KMS-11 (cell line): ENCODE results near the gene MPIG6B.

Source experiments
- H2AFZ ChIP-seq: fragments of 200-600 bp; sonication (generic); 2 replicates; pipeline ENCODE4 v1.6.1; 2016; ENCODE audit warnings: antibody characterized with exemption, mixed run types, low read depth
- H3K27ac ChIP-seq: fragments of 200-600 bp; sonication (generic); 2 replicates; pipeline ENCODE4 v1.6.1; 2016; ENCODE audit warnings: mild to moderate bottlenecking, mixed run types
- H3K27me3 ChIP-seq: fragments of 200-600 bp; sonication (generic); 2 replicates; pipeline ENCODE4 v1.6.1; 2017; ENCODE audit warnings: mild to moderate bottlenecking, low read depth, mixed run types, moderate library complexity; ENCODE audit not compliant: insufficient read depth
- H3K36me3 ChIP-seq: fragments of 200-600 bp; sonication (generic); 2 replicates; pipeline ENCODE4 v1.6.1; 2017; ENCODE audit warnings: mild to moderate bottlenecking, mixed run types; ENCODE audit not compliant: insufficient read depth
- H3K4me1 ChIP-seq: fragments of 200-600 bp; sonication (generic); 2 replicates; pipeline ENCODE4 v1.6.1; 2016; ENCODE audit warnings: mild to moderate bottlenecking, low read depth, mixed run types; ENCODE audit not compliant: poor library complexity, severe bottlenecking
- H3K4me2 ChIP-seq: fragments of 200-600 bp; sonication (generic); 2 replicates; pipeline ENCODE4 v1.7.0; 2016; ENCODE audit warnings: mild to moderate bottlenecking, mixed run types
- H3K4me3 ChIP-seq: fragments of 200-600 bp; sonication (generic); IDR thresholded peaks from 2 replicates; pipeline ENCODE4 v1.6.1; 2017; ENCODE audit warnings: low read depth, low read length, mixed read lengths; ENCODE audit not compliant: insufficient read depth
- H3K79me2 ChIP-seq: fragments of 200-600 bp; sonication (generic); 2 replicates; pipeline ENCODE4 v1.6.1; 2016; ENCODE audit warnings: low read depth, mixed run types; ENCODE audit not compliant: insufficient read depth
- H3K9ac ChIP-seq: fragments of 200-600 bp; sonication (generic); 2 replicates; pipeline ENCODE4 v1.6.1; 2016; ENCODE audit warnings: mild to moderate bottlenecking, mixed run types
- H4K20me1 ChIP-seq: fragments of 200-600 bp; sonication (generic); 2 replicates; pipeline ENCODE4 v1.6.1; 2016; ENCODE audit warnings: mild to moderate bottlenecking, mixed run types; ENCODE audit not compliant: insufficient read depth
- TF ChIP-seq, protein P1 (sequence below): fragments of 200-600 bp; sonication (generic); conservative IDR thresholded peaks from 2 replicates; pipeline ENCODE4 v1.6.1; 2017; ENCODE audit warnings: low read depth, mild to moderate bottlenecking, antibody characterized with exemption, low read length, moderate library complexity, mixed read lengths

MPIG6B gene

DNA sequence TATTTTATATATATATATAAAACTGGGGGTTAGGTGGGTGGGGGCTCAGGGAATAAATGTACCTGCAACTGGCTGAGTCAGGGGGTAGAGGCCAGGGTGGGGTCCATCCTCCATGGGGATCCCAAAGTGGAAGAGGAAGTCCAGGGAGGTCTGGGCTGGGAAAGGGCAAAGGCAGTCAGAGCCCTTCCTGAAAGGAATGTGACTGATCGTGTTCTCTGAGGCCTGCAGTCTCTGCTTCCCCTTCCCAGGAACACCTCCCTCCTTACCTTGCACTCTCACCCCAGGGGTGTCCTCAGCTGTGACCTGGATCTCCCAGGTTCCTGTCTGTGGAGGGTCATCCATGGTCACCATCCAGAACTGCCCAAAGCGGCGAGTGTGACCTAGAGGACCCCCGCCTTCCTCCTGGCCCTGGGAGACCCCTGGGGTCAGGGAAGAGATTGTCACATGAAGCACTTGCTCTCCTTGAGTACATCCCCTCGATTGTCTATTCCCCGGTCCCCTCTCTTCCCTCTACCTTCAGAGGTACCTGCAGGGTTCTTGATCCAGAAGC lies 44.0 kb downstream of the MPIG6B start:
- Histone ChIP-seq H3K4me1 (peaks cover 21% of the 10 kb centered on the region), H3K79me2 (no peaks in the 10 kb centered on the region)
- TF ChIP-seq, protein P1, sequence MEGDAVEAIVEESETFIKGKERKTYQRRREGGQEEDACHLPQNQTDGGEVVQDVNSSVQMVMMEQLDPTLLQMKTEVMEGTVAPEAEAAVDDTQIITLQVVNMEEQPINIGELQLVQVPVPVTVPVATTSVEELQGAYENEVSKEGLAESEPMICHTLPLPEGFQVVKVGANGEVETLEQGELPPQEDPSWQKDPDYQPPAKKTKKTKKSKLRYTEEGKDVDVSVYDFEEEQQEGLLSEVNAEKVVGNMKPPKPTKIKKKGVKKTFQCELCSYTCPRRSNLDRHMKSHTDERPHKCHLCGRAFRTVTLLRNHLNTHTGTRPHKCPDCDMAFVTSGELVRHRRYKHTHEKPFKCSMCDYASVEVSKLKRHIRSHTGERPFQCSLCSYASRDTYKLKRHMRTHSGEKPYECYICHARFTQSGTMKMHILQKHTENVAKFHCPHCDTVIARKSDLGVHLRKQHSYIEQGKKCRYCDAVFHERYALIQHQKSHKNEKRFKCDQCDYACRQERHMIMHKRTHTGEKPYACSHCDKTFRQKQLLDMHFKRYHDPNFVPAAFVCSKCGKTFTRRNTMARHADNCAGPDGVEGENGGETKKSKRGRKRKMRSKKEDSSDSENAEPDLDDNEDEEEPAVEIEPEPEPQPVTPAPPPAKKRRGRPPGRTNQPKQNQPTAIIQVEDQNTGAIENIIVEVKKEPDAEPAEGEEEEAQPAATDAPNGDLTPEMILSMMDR = no peak

DNA sequence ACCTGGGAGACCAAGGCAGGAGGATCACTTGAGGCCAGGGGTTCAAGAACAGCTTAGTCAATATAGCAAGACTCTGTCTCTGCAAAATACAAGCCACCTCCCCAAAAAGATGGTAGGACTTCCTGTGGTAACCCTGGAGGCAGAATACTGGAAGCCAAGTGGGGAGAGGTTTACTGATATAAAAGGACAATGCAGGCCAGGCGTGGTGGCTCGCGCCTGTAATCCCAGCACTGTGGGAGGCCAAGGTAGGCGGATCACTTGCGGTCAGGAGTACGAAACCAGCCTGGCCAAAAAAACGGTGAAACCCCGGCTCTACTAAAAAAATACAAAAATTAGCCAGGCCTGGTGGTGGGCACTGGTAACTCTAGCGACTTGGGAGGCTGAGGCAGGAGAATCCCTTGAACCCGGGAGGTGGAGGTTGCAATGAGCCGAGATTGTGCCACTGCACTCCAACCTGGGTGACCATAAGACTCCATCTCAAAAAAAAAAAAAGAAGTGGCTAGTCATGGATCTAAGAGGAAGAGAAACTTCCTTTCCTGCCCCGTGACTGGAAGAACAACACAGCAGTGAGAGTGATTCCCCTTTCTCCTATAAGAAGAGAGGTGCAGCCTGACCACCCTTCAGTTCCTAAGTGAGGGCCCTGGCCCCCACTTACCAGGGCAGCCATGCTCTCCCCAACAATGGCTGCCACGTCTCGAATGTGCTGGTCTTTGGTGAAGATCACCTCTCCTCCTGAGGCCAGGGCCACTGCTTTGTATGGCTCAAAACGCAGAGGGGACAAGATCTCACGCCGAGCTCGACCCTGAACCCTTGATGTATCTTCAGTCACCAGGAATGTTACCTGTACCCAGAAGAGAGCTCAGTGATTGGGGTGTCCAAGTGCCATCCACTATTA lies 45.4 kb downstream of the MPIG6B start:
- peaks cover 20% of the 10 kb centered on the region for H3K4me1 ChIP-seq
- no peak overlapping the region for H3K9ac ChIP-seq
- no peak overlapping the region for H3K4me2 ChIP-seq
- no peak overlapping the region for H3K27ac ChIP-seq
- TF ChIP-seq, protein P1 = no peak
- no peak overlapping the region for H2AFZ ChIP-seq
- no peaks in the 10 kb centered on the region for H3K79me2 ChIP-seq
- no peak overlapping the region for H3K4me3 ChIP-seq
- no peaks in the 10 kb centered on the region for H3K36me3 ChIP-seq
- no peaks in the 10 kb centered on the region for H3K27me3 ChIP-seq
- no peaks in the 10 kb centered on the region for H4K20me1 ChIP-seq

More for the DNA sequence above, 44.0 kb downstream of the MPIG6B start:
- Histone ChIP-seq H3K9ac (no peak overlapping the region), H3K27me3 (no peaks in the 10 kb centered on the region), H3K27ac (no peak overlapping the region), H2AFZ (no peak overlapping the region), H3K36me3 (no peaks in the 10 kb centered on the region), H3K4me3 (no peak overlapping the region), H4K20me1 (no peaks in the 10 kb centered on the region), H3K4me2 (no peak overlapping the region)

DNA sequence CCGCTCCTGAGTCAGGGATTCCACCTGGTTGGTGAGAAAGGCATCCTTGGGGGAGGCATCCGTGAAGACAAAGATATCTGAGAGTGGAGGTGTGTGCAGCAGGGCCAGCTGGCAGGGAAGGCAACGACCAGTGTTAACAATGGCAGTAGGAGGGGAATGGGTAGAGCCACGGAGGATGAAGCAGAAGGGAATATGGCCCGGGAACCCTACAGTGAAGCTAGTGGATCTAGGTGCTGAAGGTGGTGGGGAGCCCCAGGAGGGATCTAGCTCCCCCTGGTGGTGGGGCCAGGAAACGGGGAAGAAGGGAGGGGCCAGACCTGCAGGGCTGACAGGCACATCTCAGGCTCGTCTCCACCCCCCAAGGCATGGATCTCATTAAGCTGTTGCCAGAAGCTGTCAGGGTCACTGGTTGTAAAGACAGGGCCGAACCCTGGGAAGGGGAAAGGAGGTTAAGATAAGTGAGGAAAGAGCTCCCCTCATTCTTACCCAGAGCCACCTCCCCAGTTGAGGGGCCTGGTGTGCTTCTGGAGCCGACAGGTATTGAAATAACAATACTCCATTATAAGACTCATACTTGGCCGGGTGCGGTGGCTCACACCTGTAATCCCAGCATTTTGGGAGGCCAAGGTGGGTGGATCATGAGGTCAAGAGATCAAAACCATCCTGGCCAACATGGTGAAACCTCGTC lies 46.7 kb downstream of the MPIG6B start:
- Histone ChIP-seq H3K4me3 (no peak overlapping the region), H3K9ac (no peak overlapping the region), H3K36me3 (no peaks in the 10 kb centered on the region), H3K27me3 (no peaks in the 10 kb centered on the region), H4K20me1 (no peaks in the 10 kb centered on the region), H3K79me2 (no peaks in the 10 kb centered on the region), H3K4me2 (no peak overlapping the region), H3K27ac (no peak overlapping the region), H2AFZ (no peak overlapping the region), H3K4me1 (peaks cover 7% of the 10 kb centered on the region)
- TF ChIP-seq, protein P1 = peak; percentile 85

DNA sequence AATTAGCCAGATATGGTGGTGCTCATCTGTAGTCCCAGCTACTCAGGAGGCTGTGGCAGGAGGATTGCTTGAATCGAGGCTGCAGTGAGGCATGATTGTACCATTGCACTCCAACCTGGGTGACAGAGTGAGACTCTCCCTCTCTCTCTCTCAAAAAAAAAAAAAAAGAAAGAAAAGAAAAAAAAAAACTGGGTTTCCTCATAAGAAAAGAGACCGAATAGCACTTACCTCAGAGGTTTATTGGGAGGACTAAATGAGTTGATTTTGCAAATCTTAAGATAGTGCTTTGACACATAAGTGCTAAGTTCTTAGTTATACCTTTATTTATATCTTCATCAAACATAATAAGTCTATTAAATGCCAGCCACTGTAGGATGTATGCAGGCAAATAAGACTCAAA lies 47.7 kb downstream of the MPIG6B start:
- Histone ChIP-seq H3K79me2 (no peaks in the 10 kb centered on the region), H3K4me3 (no peak overlapping the region), H3K36me3 (no peaks in the 10 kb centered on the region), H2AFZ (no peak overlapping the region), H4K20me1 (no peaks in the 10 kb centered on the region), H3K4me2 (no peak overlapping the region), H3K4me1 (peaks cover 15% of the 10 kb centered on the region), H3K27ac (no peak overlapping the region), H3K27me3 (no peaks in the 10 kb centered on the region), H3K9ac (no peak overlapping the region)
- TF ChIP-seq, protein P1 = no peak
